Parathyroid adenoma (tissue), 2 donors: ENCODE results near the gene LIG1.

Experiments
- H2AFZ ChIP-seq: fragments of 300-600 bp; sonication (generic); one replicate; pipeline ENCODE4 v1.7.0; 2017; ENCODE audit warnings: antibody characterized with exemption, mild to moderate bottlenecking
- H3K27ac ChIP-seq: fragments of 300-600 bp; sonication (generic); one replicate; pipeline ENCODE4 v1.7.0; 2017
- H3K27me3 ChIP-seq: fragments of 300-600 bp; sonication (generic); one replicate; pipeline ENCODE4 v1.7.0; 2017; ENCODE audit warnings: low read length; ENCODE audit not compliant: control insufficient read depth, insufficient read depth
- H3K36me3 ChIP-seq: fragments of 300-600 bp; sonication (generic); one replicate; pipeline ENCODE4 v1.7.0; 2017; ENCODE audit warnings: low read length; ENCODE audit not compliant: control insufficient read depth, insufficient read depth
- H3K4me1 ChIP-seq: fragments of 300-600 bp; sonication (generic); one replicate; pipeline ENCODE4 v1.7.0; 2017; ENCODE audit warnings: control low read depth
- H3K4me2 ChIP-seq: fragments of 300-600 bp; sonication (generic); one replicate; pipeline ENCODE4 v1.7.0; 2017; ENCODE audit warnings: low read length
- H3K4me3 ChIP-seq: fragments of 300-600 bp; sonication (generic); one replicate; pipeline ENCODE4 v1.7.0; 2017; ENCODE audit warnings: low read depth, low read length
- H3K79me2 ChIP-seq: fragments of 300-600 bp; sonication (generic); one replicate; pipeline ENCODE4 v1.7.0; 2017; ENCODE audit warnings: control low read depth
- H3K9ac ChIP-seq: fragments of 300-600 bp; sonication (generic); one replicate; pipeline ENCODE4 v1.7.0; 2017; ENCODE audit warnings: mild to moderate bottlenecking
- H3K9me3 ChIP-seq: fragments of 300-600 bp; sonication (generic); one replicate; pipeline ENCODE4 v1.7.0; 2017; ENCODE audit warnings: low read length; ENCODE audit not compliant: control insufficient read depth
- TF ChIP-seq, protein P1 (sequence below): fragments of 300-600 bp; sonication (generic); IDR thresholded peaks from one replicate; pipeline ENCODE4 v1.7.0; 2017; ENCODE audit warnings: antibody characterized with exemption, mild to moderate bottlenecking
- donor health status: primary hyperparathyroidism.

The LIG1 gene

DNA sequence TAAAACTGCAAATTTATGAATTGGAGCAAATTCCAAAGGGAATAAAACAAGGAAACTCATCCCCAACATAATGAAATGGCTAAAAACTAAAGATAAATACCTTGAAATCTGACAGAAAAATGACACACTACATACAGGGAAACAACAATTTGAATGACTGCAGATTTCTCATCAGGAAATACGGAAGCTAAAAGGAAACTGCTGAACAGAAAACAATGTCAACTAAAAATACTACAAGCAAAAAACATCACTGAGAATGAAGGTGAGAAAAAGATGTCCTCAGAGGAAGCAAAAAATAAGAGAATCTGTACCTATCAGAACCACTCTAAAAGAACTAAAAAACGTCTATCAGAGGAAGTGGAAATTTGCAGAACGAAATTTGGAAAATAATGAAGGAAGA, 39.9 kb upstream of the LIG1 start:
- no peak overlapping the region for H2AFZ ChIP-seq
- H3K4me1 ChIP-seq, result no peaks in the 10 kb centered on the region
- H3K4me3 ChIP-seq, result no peak overlapping the region
- H3K27me3 ChIP-seq, result no peaks in the 10 kb centered on the region
- no peaks in the 10 kb centered on the region for H3K9me3 ChIP-seq
- no peak overlapping the region for H3K4me2 ChIP-seq
- no peak overlapping the region for H3K9ac ChIP-seq
- TF ChIP-seq, protein P1, sequence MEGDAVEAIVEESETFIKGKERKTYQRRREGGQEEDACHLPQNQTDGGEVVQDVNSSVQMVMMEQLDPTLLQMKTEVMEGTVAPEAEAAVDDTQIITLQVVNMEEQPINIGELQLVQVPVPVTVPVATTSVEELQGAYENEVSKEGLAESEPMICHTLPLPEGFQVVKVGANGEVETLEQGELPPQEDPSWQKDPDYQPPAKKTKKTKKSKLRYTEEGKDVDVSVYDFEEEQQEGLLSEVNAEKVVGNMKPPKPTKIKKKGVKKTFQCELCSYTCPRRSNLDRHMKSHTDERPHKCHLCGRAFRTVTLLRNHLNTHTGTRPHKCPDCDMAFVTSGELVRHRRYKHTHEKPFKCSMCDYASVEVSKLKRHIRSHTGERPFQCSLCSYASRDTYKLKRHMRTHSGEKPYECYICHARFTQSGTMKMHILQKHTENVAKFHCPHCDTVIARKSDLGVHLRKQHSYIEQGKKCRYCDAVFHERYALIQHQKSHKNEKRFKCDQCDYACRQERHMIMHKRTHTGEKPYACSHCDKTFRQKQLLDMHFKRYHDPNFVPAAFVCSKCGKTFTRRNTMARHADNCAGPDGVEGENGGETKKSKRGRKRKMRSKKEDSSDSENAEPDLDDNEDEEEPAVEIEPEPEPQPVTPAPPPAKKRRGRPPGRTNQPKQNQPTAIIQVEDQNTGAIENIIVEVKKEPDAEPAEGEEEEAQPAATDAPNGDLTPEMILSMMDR, result no peak
- no peak overlapping the region for H3K27ac ChIP-seq
- no peaks in the 10 kb centered on the region for H3K79me2 ChIP-seq
- no peaks in the 10 kb centered on the region for H3K36me3 ChIP-seq

DNA sequence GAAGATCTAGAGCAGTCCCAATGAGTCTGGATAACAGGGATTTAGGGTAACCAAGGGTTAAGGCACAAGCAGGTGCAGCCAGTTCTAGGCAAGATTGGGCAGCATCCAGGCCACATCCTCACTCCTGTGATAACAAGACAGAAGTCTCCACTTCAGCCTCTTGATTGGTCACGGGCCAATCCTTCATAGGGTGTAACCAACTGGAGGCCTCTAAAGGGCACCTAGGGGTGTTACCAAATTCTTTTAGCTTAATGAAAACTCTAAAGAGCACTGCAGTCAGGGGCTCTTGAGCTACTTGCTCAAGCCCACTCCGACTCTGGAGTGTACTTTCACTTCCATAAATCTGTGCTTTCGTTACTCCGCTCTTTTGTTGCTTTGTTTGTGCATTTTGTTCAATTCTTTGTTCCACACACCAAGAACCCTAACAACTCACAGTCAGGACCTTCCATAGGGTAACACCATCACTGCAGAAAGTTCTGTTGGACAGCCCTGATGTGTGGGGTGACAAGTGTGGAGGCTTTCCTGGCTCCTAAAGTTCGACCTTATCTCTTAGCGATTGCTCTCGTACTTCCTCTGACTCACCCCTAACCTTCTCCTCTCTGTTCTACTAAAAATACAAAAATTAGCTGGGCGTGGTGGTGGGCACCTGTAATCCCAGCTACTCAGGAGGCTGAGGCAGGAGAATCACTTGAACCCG, 36.4 kb upstream of the LIG1 start:
- TF ChIP-seq, protein P1, result no peak
- Histone ChIP-seq H3K27me3 (no peaks in the 10 kb centered on the region), H3K79me2 (no peaks in the 10 kb centered on the region), H3K9me3 (no peaks in the 10 kb centered on the region), H3K4me2 (no peak overlapping the region), H3K4me3 (no peak overlapping the region), H3K27ac (no peak overlapping the region), H3K36me3 (no peaks in the 10 kb centered on the region), H3K4me1 (no peaks in the 10 kb centered on the region), H3K9ac (no peak overlapping the region), H2AFZ (no peak overlapping the region)

DNA sequence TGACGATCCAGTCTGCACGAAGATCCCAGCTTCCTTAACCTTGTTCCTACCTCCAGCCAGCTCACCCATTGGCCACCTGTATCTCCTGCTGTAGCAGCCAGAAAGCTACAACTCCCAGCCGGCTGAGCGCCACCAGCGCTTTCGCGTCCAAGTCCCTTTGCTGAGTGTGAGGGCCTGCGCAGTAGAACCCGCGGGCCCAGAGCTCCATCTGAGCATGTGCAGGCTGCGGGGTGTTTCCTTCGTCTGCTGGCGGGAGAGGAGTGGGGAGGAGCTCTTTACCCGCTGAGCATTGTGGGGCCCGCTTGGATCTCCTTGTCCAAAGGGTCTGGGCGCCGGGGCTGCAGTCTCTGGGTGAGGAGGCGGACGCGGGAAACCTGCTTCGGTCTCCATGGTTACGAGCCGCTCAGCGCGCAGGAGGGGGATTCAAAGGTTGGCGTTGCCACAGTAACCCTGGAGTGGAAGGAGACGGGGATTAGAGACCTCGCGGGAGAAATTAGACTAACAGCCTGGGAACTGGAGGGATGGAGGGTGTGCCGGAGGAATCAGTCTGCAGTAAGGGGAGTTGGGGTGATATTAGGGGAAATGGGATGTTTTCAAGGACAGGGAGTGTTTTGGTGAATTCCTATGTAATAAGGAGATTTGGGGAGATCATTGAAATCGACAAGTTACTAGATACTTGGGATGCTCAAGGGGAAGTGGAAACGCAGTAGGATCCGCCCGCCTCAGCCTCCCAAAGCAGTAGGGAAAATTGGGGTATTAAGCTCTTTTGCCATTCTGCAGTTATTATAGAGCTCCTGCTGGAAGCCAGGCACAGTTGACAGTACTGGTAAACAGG, 33.9 kb upstream of the LIG1 start:
- no peaks in the 10 kb centered on the region for H3K27me3 ChIP-seq
- H3K4me1 ChIP-seq, result no peaks in the 10 kb centered on the region
- TF ChIP-seq, protein P1, result no peak
- H3K36me3 ChIP-seq, result no peaks in the 10 kb centered on the region
- peak overlapping the region; percentile 95 for H2AFZ ChIP-seq
- H3K9me3 ChIP-seq, result no peaks in the 10 kb centered on the region
- no peaks in the 10 kb centered on the region for H3K79me2 ChIP-seq
- H3K9ac ChIP-seq, result peak overlapping the region; percentile 7
- peak overlapping the region; percentile 65 for H3K27ac ChIP-seq
- H3K4me3 ChIP-seq, result peak overlapping the region; percentile 69
- peak overlapping the region; percentile 56 for H3K4me2 ChIP-seq

DNA sequence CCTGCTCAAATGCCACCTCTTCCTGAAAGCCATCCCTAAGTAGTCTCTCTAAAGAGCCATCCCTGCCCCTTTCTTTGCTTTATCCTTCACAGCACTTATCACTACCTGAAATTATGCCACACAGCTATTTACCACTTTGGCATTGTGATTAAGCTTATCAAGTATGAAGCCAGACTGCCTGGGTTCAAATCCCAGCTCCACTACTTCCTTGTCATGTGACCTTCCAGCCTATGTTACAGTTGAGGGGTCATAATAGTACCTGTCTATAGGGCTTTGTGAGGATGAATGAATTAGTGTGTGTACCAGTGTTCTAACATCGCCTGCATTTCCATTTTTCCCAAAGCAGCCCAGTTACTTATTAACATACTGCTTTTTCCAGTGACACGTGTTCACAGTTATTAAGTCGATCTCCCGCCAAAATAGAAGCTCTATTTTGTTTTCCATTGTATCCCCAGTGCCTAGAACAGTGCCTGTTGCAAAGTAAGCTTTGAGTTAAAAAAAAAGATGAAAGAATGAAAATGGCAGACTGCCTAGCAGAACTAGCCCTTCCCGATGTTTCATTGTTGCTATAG, 33.2 kb upstream of the LIG1 start:
- Histone ChIP-seq H3K9me3 (no peaks in the 10 kb centered on the region), H3K4me3 (peak overlapping the region; percentile 69), H3K9ac (no peak overlapping the region), H3K4me1 (no peaks in the 10 kb centered on the region), H3K36me3 (no peaks in the 10 kb centered on the region), H3K79me2 (no peaks in the 10 kb centered on the region), H3K27ac (peak overlapping the region; percentile 65), H3K4me2 (peak overlapping the region; percentile 56), H2AFZ (peak overlapping the region; percentile 95), H3K27me3 (no peaks in the 10 kb centered on the region)
- TF ChIP-seq, protein P1, result no peak
